NCI-H128 (cell line): Measurements from ENCODE around the gene RUVBL1.

ENCODE experiments used
- DNase-seq: peaks from one replicate; lab custom pipeline; 2025; ENCODE audit not compliant: unreplicated experiment; lab: John Stamatoyannopoulos, UW

RUVBL1 gene

GRCh38 chr3:128133273-128133883 is 9.8 kb upstream of the RUVBL1 start:
- peak; percentile 14 for DNase-seq

DNA sequence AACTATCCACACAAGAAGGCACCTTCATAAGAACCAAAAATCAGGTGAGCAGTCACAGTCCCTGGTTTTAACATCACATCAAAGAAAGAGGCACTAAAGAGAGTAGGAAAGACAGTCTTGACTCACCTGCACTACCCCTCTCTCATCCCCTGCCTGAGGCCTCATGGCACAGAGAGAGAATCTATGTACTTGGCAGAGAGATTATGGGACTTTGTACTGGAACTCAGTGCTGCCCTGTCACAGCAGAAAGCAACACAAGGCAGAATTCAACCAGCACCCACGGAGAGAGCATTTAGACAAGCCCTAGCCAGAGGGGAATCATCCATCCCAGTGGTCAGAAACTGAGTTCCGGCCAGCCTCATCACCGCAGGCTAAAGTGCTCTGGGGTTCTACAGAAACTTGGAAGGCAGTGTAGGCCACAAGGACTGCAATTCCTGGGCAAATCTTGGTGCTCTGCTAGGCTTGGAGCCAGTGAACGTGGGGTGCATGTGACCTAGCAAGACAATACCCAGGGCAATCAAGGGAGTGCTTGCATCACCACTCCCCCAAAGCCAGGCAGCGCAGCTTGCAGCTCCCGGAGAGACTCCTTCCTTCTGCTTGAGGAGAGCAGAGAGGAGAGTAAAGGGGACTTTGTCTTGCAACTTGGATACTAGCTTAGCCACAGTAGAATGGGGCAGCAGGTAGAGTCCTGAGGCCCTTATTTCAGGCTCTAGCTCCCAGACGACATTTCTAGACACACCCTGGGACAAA is 8.5 kb upstream of the RUVBL1 start:
- no peak for DNase-seq

GRCh38 chr3:128128251-128128650 is 4.6 kb upstream of the RUVBL1 start:
- DNase-seq: no peak

DNA sequence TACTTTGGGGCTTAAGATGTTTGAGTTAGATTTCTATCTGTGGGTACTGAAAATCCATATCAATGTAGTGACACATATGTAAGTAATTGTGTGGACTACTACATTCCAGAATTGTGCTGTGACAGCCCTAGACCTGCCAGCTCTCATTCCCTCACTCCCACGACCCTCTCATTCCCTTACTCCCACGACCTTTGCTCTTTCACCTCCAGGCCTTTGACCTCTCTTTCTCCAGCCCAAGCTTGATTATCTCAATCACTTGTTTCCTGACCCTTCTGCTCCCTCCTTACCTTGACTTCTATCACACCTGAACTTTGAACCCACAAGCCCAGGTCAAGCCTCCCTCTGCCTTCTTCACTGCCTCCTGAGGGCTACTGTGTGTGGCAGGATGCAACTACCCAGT is 3.6 kb upstream of the RUVBL1 start:
- DNase-seq: no peak

- DNase-seq: no peak
Observed at GRCh38 chr3:128123156-128123537, 465 bp downstream of the RUVBL1 start.

DNA sequence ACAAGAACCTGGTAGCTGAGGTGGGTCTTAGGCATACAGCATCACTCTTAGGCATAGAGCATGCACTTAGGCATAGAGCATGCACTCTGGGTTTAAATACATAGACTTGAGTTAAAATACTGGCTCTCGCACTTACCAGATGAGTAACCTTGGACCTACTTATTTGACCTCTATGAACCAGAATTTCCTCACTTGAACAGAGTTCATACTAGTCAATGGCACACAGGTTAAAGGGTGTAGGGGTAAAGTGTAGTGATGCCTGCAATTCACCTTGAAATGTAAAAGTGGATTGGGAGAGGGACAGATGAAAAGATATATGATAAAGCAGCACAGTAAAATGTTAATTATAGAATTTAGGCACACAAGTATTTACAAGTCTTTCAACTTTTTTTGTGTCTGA is 1.6 kb downstream of the RUVBL1 start:
- DNase-seq: no peak

DNA sequence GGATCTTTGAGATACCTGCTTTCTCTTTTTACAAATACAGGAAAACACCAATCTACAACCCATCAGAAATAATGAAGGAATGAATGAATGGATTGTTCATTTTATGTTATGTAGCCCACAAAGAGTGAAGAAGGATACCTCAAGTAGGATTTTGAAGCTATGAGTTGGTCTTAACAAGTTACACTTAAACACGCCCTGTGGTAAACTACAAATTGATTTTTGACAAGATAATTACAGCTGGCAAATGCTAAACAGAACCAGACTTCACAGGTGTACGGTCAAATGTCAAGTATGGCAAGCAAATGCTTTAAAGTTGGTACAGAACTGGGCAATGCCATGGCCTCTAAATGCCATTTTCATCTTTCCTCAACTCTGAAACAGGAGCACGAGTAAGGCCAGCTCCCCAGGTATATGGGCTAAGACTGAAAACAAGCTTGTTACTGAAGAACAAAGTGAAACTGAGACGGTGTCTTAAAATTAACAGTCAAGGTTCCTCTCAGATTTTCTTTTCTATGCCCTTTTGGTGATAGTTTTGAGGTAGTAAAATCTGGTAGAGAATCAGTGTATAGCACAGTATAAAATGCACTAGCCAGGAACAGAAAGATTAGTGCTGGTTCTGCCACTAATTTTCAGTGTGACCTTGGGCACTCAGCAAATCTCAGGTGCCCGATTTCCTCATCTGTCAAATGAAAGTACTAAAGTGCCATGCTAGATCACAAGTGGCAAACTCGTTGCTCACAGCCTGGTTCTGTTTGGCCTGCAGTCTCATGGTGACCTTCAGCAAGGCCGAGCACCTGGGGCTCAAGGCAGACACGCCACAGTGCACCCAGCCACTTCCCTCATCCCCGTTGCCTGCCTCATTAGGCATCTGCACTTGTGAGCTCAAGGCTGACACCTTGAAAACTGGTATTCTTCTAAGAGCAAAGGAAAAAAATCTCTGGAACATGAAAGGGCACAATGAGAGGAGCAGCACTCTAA is 9.5 kb downstream of the RUVBL1 start:
- no peak for DNase-seq

GRCh38 chr3:128112357-128112968 is 11.1 kb downstream of the RUVBL1 start:
- no peak for DNase-seq

DNA sequence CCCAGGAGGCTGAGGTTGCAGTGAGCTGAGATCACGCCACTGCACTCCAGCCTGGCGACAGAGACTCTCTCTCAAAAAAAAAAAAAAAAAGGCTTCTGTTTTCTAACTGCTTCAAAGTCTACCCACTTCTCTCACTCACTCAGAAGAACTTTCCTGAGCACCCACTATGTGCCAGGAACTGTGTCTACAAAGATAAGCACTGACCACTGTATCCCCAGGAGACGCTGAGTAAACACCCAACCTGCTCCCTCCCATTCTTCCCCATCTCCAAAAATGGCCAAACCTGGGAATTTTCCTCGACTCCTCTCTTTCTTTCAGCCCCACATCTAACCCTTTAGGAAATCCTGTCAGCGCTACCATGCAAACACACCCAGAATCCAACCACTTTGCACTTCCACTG is 12.5 kb downstream of the RUVBL1 start:
- no peak for DNase-seq

GRCh38 chr3:128107834-128108233 is 15.8 kb downstream of the RUVBL1 start:
- DNase-seq: no peak

GRCh38 chr3:128103136-128103676 is 20.4 kb downstream of the RUVBL1 start:
- DNase-seq: no peak

- no peak for DNase-seq
Observed at GRCh38 chr3:128100638-128101037, 23.0 kb downstream of the RUVBL1 start.

DNA sequence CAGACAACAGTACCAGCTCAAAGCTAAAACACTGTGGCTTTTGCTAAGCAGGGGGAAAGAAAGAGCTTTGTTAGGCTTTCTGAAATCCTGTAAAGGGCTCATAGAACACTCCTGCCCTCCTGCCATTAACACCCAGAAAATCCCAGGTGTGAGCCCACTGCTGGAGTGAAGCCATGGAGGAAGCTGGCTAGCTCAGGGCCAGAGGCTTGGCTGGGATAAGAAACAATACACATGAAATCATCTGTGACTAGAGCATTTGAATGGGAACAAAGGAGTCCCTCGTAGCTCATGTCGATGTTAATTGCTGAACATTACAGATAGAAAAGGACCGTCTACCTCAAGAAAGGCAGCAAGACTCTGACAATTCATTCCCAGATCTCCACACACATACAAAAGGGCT is 23.5 kb downstream of the RUVBL1 start:
- no peak for DNase-seq

DNA sequence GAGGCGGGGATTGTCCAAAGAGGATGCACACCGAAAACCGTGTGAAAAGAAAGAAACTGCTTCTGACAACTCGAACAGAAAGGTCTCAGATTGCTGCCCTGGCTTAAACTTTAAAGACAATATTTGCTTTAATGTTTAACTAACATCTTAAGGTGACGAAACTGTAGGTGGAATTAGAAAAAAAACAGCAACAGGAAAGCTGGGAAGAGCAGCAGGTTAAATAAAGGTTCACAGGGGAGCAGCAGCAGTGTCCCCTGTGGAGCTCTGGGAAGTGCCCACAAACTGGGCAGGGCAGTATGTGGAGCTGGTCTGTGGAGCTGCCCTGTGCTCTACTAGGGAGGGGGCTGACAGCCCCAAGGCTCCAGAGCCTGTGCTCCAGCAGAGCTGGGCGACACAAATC is 25.4 kb downstream of the RUVBL1 start:
- no peak for DNase-seq

- DNase-seq: peak; percentile 25
Observed at GRCh38 chr3:128095222-128095703, 28.3 kb downstream of the RUVBL1 start.

DNA sequence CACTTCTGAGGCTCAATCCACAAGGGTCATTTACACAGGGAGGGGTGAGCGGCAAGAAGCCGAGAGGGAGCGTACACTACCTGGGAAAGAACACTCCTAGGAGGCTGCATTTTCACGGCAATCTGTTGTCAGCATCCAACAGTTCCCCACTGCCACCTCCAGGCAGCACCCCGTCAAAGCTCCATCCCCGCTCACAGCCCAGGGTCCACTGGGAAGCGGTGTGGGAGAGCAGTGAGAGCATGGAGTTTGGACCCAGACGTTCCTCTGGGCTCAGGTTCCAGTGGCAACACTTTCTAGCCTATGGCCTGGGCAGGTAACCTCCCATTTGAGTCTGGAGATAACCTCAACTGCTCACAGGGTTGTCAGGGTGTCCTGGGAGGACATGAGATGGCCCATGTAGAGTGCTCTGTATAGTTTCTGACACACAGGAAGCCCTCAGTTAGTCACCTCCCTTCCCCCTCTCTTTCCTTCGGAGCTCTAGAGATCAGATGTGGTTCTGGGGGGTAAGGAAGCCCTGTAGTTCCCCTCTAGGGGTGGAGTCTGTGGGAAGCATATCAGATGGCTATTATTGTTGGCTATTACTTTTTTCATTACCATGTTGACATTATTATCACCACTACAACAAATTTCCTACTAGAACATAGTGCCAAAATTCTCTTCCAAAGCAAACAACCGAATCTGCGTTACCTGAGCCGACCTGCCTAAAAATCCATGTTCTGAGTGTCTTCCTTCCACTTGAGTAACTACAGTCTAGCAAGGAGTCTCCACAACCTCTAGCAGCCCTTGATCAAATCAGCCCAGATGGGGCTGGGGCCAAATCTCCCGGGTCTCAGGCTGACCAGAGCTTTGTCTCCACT is 29.1 kb downstream of the RUVBL1 start:
- no peak for DNase-seq

- no peak for DNase-seq
Observed at GRCh38 chr3:128091586-128091985, 32.0 kb downstream of the RUVBL1 start.

GRCh38 chr3:128089135-128089534 is 34.5 kb downstream of the RUVBL1 start:
- no peak for DNase-seq

DNA sequence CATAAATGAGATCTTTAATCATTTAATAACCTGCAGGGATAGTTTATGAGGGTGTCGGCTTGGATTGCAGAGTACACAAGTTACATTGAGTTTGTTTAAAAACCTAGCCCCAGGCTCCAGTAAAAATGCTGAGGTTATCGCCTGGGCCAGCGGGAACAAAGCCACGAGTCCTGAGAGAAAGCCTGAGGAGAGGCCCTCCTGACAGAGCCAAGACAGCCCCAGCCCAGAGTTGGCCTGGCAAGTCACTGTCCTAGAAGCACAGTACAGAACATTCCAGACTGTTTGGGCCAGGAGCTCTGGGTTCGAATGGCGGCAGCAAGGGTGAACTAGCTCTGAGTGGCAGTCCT is 39.0 kb downstream of the RUVBL1 start:
- DNase-seq: no peak
